GM23248 (cell line): ENCODE data around the gene PIP4K2A.

ENCODE experiments used
- EZH2 ChIP-seq: fragments of 200-600 bp; sonication (generic); IDR thresholded peaks from 2 replicates; pipeline ENCODE4 v1.6.1; 2018; ENCODE audit warnings: antibody characterized with exemption, mild to moderate bottlenecking; ENCODE audit not compliant: insufficient read depth, poor library complexity, severe bottlenecking
- EZH2phosphoT487 ChIP-seq: fragments of 200-600 bp; sonication (generic); IDR thresholded peaks from 2 replicates; pipeline ENCODE4 v1.6.1; 2018; ENCODE audit warnings: antibody characterized with exemption, moderate library complexity, mild to moderate bottlenecking, low read depth; ENCODE audit not compliant: insufficient read depth

DNA sequence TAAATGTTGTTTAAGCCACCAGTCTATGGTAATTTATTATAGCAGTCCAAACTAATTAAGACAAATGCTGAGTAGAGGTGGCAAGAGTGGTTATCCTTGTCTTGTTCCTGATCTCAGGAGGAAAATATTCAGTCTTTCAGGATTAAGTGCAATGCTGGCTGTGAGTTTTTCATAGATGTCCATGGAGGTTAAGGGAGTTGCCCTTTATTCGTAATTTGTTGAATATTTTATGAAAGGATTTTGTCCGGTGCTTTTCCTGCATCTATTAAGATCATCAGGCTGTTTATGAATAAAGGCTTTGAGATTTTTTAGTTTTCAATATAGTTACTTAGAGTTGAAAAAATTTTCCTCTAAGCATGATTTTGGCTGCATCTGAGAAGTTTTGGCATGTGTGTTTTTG, 186.9 kb downstream of the PIP4K2A start:
- no peak for TF ChIP-seq EZH2phosphoT487
- TF ChIP-seq EZH2, result no peak
